ENCODE results near the gene GINM1. TPM values are rescaled to one million over a fixed set of nuclear protein-coding genes. Genes with fewer than 3 reads are reported as not detected.

The GINM1 gene
- total RNA-seq, 2 donors from 2014 or later = 52.5 to 81.6 TPM

DNA sequence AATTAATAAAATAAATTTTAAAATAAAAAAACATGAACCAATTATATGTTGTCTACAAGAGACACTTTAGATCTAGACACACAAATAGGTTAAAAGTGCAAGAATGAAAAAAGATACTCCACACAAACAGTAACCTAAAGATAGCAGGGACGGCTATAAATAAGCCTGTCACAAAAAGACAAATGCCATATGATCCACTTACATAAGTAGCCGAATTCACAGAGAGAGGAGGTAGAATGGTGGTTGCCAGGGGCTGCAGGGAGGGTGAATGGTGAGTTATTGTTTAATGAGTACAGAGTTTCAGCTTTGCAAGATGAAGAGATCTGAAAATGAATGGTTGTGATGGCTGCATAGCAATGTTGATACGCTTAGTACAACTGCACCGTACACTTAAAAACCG, 49.6 kb downstream of the GINM1 start:
- no peaks in the 10 kb centered on the region for H3K27me3 ChIP-seq (replicated peaks; ENCODE audit: insufficient read depth)
- DNase-seq (ENCODE audit: low spot score) = no peak
- ATAC-seq (ENCODE audit: insufficient number of reproducible peaks, low FRiP score, low read depth) = no peak
- no peaks in the 10 kb centered on the region for H3K36me3 ChIP-seq
- peaks cover 3% of the 10 kb centered on the region for H3K9me3 ChIP-seq
- no peak overlapping the region for H3K27ac ChIP-seq
- no peaks in the 10 kb centered on the region for H3K4me1 ChIP-seq (ENCODE audit: control insufficient read depth in 1 of 2, low read depth in 2 of 2)
- no peak overlapping the region for H3K4me3 ChIP-seq
- TF ChIP-seq, protein P1, sequence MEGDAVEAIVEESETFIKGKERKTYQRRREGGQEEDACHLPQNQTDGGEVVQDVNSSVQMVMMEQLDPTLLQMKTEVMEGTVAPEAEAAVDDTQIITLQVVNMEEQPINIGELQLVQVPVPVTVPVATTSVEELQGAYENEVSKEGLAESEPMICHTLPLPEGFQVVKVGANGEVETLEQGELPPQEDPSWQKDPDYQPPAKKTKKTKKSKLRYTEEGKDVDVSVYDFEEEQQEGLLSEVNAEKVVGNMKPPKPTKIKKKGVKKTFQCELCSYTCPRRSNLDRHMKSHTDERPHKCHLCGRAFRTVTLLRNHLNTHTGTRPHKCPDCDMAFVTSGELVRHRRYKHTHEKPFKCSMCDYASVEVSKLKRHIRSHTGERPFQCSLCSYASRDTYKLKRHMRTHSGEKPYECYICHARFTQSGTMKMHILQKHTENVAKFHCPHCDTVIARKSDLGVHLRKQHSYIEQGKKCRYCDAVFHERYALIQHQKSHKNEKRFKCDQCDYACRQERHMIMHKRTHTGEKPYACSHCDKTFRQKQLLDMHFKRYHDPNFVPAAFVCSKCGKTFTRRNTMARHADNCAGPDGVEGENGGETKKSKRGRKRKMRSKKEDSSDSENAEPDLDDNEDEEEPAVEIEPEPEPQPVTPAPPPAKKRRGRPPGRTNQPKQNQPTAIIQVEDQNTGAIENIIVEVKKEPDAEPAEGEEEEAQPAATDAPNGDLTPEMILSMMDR (IDR thresholded peaks at IDR 0.05) = no peak

DNA sequence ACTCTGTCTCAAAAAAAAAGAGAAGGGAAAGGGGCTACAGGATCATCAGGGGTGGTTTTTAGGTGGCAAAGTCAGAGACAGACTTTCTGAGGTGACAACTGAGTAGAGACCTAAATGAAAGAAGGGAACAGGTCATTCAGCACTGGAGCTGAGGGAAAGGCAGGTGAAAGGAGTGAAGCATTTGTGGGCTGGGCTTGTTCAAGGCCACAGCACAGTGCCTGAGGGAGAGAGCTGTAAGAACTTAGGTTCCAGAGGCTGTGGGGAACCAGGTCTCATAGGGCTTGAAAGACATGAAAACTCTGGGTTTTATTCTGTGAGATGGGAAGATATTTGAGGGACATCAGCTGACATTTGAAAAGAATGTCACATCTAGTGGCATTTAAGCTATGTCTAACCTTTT, 61.5 kb downstream of the GINM1 start:
- Histone ChIP-seq H3K27me3 (replicated peaks; ENCODE audit: insufficient read depth) (no peaks in the 10 kb centered on the region), H3K4me3 (no peak overlapping the region), H3K4me1 (ENCODE audit: control insufficient read depth in 1 of 2, low read depth in 2 of 2) (no peaks in the 10 kb centered on the region), H3K27ac (no peak overlapping the region), H3K36me3 (peaks cover 11% of the 10 kb centered on the region), H3K9me3 (no peaks in the 10 kb centered on the region)
- DNase-seq (ENCODE audit: low spot score) (no peak), ATAC-seq (ENCODE audit: insufficient number of reproducible peaks, low FRiP score, low read depth) (no peak)
- TF ChIP-seq, protein P1 (IDR thresholded peaks at IDR 0.05) = no peak

DNA sequence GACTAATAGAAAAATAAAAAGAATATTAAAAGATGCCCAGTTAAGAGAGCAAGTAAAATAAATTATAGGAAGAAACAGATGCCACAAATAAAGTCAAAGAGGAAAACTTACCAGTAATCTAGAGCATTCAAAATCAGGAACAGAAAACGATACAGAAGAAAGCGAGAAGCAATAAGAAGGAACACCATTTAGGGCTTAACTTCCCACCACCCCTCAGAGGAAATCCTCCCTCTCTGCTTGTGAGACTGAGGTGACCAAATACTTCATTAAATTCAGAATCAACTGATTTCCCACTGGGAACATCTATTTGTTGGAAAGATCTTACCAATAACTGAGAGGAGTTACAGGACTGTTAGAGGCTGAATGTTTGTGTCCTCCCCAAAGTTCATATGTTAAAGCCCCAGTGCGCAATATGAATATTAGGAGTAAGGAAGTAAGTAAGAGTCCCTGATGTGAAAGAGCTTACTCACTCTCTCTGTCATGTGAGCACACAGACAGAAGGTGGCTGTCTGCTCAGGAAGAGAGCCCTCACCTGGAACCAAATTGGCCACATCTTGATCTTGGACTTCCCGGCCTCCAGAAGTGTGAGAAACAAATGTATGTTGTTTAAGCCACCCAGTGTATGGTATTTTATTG, 62.8 kb downstream of the GINM1 start:
- TF ChIP-seq, protein P1 (IDR thresholded peaks at IDR 0.05) = no peak
- H3K27me3 ChIP-seq (replicated peaks; ENCODE audit: insufficient read depth) = no peaks in the 10 kb centered on the region
- no peak overlapping the region for H3K27ac ChIP-seq
- peaks cover 5% of the 10 kb centered on the region for H3K36me3 ChIP-seq
- no peak for DNase-seq (ENCODE audit: low spot score)
- no peak overlapping the region for H3K4me3 ChIP-seq
- no peak for ATAC-seq (ENCODE audit: insufficient number of reproducible peaks, low FRiP score, low read depth)
- H3K4me1 ChIP-seq (ENCODE audit: control insufficient read depth in 1 of 2, low read depth in 2 of 2) = no peaks in the 10 kb centered on the region
- H3K9me3 ChIP-seq = no peaks in the 10 kb centered on the region

DNA sequence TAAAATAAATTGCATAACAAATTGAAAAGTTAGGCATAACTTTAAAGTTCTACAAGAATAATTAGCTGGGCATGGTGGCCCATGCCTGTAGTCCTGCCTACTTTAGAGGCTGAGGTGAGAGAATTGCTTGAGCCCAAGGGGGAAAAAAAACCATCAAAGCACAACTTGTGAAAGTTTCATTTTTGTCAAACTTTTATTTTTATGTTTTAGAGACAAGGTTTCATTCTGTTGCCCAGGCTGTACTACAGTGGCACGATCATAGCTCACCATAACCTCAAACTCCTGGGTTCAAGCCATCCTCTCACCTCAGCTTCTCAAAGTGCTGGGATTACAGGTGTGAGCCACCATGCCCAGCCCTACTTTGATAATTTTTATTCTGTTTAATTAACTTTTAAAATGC, 68.1 kb downstream of the GINM1 start:
- Histone ChIP-seq H3K9me3 (no peaks in the 10 kb centered on the region), H3K27ac (no peak overlapping the region), H3K4me3 (no peak overlapping the region), H3K36me3 (no peaks in the 10 kb centered on the region), H3K4me1 (ENCODE audit: control insufficient read depth in 1 of 2, low read depth in 2 of 2) (no peaks in the 10 kb centered on the region), H3K27me3 (replicated peaks; ENCODE audit: insufficient read depth) (no peaks in the 10 kb centered on the region)
- TF ChIP-seq, protein P1 (IDR thresholded peaks at IDR 0.05) = no peak
- ATAC-seq (ENCODE audit: insufficient number of reproducible peaks, low FRiP score, low read depth) = no peak
- no peak for DNase-seq (ENCODE audit: low spot score)

DNA sequence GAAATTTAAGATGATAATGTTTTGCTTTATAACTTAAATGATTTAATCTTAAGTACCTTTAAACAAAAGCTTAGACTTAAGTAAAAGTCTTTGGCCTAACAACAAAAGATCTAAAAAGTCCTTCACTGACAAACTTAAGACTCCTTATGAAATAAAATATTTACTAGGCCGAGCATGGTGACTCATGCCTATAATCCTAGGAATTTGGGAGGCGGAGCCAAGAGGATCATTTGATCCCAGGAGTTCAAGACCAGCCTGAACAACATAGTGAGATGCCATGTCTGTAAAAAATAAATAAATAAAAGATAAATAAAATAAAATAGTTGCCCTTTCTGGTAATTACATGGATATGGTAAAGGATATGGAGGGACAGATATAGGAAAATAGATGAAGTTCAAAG, 69.9 kb downstream of the GINM1 start:
- Histone ChIP-seq H3K27me3 (replicated peaks; ENCODE audit: insufficient read depth) (no peaks in the 10 kb centered on the region), H3K27ac (no peak overlapping the region), H3K36me3 (no peaks in the 10 kb centered on the region), H3K9me3 (no peaks in the 10 kb centered on the region), H3K4me3 (no peak overlapping the region), H3K4me1 (ENCODE audit: control insufficient read depth in 1 of 2, low read depth in 2 of 2) (no peaks in the 10 kb centered on the region)
- DNase-seq (ENCODE audit: low spot score) (no peak), ATAC-seq (ENCODE audit: insufficient number of reproducible peaks, low FRiP score, low read depth) (no peak)
- TF ChIP-seq, protein P1 (IDR thresholded peaks at IDR 0.05) = no peak

Other genes with a start within 250 kb of the GINM1 start
- 10 to 100 TPM; 56.0 to 61.7 TPM for gene TAB2, start 248.7 kb upstream of the GINM1 start, total RNA-seq
- gene SUMO4, start 166.1 kb upstream of the GINM1 start, total RNA-seq = 1 to 10 TPM; 3.2 to 5.6 TPM
- 1 to 10 TPM; 1.9 to 3.8 TPM for gene ZC3H12D, start 81.4 kb upstream of the GINM1 start, total RNA-seq
- gene PPIL4, start 20.3 kb upstream of the GINM1 start, total RNA-seq = 10 to 100 TPM; 20.2 to 33.8 TPM
- gene KATNA1, start 82.3 kb downstream of the GINM1 start, total RNA-seq = 10 to 100 TPM; 15.7 to 37.8 TPM
- gene LATS1, start 151.7 kb downstream of the GINM1 start, total RNA-seq = 10 to 100 TPM; 24.4 to 30.5 TPM
- gene NUP43, start 180.2 kb downstream of the GINM1 start, total RNA-seq = 10 to 100 TPM; 18.3 to 26.7 TPM
- gene PCMT1, start 183.4 kb downstream of the GINM1 start, total RNA-seq = 10 to 100 TPM; 40.6 to 86.0 TPM